ENCODE results near the gene SUCLG2. TPM values are rescaled to one million over a fixed set of nuclear protein-coding genes. Genes with fewer than 3 reads are reported as not detected.

Gene SUCLG2
- total and polyA plus RNA-seq, 10 of the 15 experiments (the other 5 are each of a cell fraction or from before 2014, with no cell fraction given) = 17.8 to 50.9 (median 37.2) TPM

DNA sequence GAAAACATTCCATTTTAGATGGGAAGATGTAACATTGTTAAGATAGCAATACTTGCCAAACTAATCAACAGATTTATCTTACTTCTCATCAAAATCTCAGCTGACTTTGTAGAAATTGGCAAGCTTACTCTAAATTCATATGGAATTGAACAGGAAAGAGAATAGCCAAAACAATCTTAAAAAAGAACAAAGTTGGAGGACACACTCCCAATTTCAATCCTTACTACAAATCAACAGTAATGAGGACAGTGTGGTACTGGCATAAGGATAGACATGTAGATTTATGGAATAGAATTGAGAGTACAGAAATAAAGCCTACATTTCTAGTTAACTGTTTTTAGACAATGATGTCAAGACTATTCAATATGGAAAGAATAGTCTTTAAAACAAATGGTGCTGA is 308.3 kb downstream of the SUCLG2 start:
- ChIA-PET CTCF (no interaction called here), POLR2A (no interaction called here), SMC1A (ENCODE audit: uncharacterized antibody, unreplicated experiment) (no interaction called here), RAD21 (ENCODE audit: unreplicated experiment) (no interaction called here)
- no peak for ATAC-seq
- in situ Hi-C loops (cut with MboI) = no loop called here
- Histone ChIP-seq H3K79me2 (ENCODE audit: control insufficient read depth, insufficient read depth, low read length) (no peaks in the 10 kb centered on the region), H2AFZ (ENCODE audit: control insufficient read depth, low read depth, low read length) (no peak overlapping the region), H3K9ac (ENCODE audit: control insufficient read depth, insufficient read depth, low read length) (no peak overlapping the region), H3K27me3 (replicated peaks in 1 of 2; ENCODE audit: control insufficient read depth in 2 of 2, insufficient read depth in 2 of 2, low read length in 1 of 2) (no peaks in the 10 kb centered on the region), H3K4me2 (ENCODE audit: control insufficient read depth, insufficient read depth) (no peak overlapping the region), H3K27ac (ENCODE audit: control insufficient read depth, insufficient read depth) (no peak overlapping the region), H4K20me1 (ENCODE audit: control insufficient read depth, insufficient read depth) (no peaks in the 10 kb centered on the region), H3K4me3 (no peak overlapping the region), H3K4me1 (ENCODE audit: control insufficient read depth, insufficient read depth, low read length) (peaks cover 7% of the 10 kb centered on the region), H3K9me3 (replicated peaks; ENCODE audit: control insufficient read depth, insufficient read depth, low read length) (no peaks in the 10 kb centered on the region), H3K36me3 (ENCODE audit: control insufficient read depth in 2 of 2, insufficient read depth in 2 of 2, low read length in 1 of 2) (no peaks in the 10 kb centered on the region)
- no peak for DNase-seq (ENCODE audit: low read depth, low spot score)
- intact Hi-C loops (cut with micrococcal nuclease; ENCODE audit: unreplicated experiment) = no loop called here
- BruUV-seq (replicated peaks) = no TSS peak
- FAIRE-seq = no peak
- no peak for TF ChIP-seq CREB1 (IDR thresholded peaks at IDR 0.05; ENCODE audit: low read depth)
- TF ChIP-seq IRF4 (IDR thresholded peaks at IDR 0.05; ENCODE audit: low read depth, low read length) = no peak
- TF ChIP-seq, protein P1, sequence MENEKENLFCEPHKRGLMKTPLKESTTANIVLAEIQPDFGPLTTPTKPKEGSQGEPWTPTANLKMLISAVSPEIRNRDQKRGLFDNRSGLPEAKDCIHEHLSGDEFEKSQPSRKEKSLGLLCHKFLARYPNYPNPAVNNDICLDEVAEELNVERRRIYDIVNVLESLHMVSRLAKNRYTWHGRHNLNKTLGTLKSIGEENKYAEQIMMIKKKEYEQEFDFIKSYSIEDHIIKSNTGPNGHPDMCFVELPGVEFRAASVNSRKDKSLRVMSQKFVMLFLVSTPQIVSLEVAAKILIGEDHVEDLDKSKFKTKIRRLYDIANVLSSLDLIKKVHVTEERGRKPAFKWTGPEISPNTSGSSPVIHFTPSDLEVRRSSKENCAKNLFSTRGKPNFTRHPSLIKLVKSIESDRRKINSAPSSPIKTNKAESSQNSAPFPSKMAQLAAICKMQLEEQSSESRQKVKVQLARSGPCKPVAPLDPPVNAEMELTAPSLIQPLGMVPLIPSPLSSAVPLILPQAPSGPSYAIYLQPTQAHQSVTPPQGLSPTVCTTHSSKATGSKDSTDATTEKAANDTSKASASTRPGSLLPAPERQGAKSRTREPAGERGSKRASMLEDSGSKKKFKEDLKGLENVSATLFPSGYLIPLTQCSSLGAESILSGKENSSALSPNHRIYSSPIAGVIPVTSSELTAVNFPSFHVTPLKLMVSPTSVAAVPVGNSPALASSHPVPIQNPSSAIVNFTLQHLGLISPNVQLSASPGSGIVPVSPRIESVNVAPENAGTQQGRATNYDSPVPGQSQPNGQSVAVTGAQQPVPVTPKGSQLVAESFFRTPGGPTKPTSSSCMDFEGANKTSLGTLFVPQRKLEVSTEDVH (IDR thresholded peaks at IDR 0.05; ENCODE audit: low read depth, partially characterized antibody) = no peak
- TF ChIP-seq SMARCA5 (IDR thresholded peaks at IDR 0.05) = no peak
- TF ChIP-seq DPF2 (IDR thresholded peaks at IDR 0.05) = no peak
- no peak for TF ChIP-seq NR2C1 (IDR thresholded peaks at IDR 0.05)

DNA sequence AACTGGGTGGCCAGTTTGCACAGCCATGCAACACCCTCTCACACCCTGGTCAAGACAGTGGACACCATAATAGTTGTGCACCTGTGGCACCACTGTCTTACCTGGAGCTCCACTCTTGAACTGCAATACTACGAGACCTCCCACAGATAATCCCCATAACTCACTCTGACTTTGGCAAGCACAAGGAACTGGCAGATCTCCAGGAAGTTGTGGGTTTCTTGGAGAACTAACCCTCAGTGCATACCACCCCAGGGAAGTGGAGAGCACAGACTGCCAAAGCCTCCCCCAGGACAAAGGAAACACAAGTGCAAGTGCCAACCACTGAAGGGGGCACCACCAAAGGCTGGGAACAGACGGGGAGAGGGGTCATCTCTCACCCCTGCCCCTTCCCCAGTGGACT is 318.6 kb downstream of the SUCLG2 start:
- no TSS peak for BruUV-seq (replicated peaks)
- TF ChIP-seq NR2C2 (IDR thresholded peaks at IDR 0.05; ENCODE audit: borderline replicate concordance, control insufficient read depth, insufficient read length, low read depth) = no peak
- TF ChIP-seq, protein P2, sequence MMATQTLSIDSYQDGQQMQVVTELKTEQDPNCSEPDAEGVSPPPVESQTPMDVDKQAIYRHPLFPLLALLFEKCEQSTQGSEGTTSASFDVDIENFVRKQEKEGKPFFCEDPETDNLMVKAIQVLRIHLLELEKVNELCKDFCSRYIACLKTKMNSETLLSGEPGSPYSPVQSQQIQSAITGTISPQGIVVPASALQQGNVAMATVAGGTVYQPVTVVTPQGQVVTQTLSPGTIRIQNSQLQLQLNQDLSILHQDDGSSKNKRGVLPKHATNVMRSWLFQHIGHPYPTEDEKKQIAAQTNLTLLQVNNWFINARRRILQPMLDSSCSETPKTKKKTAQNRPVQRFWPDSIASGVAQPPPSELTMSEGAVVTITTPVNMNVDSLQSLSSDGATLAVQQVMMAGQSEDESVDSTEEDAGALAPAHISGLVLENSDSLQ (IDR thresholded peaks at IDR 0.05) = no peak
- H3K9ac ChIP-seq (ENCODE audit: control insufficient read depth, insufficient read depth, low read length) = no peak overlapping the region
- H4K20me1 ChIP-seq (ENCODE audit: control insufficient read depth, insufficient read depth) = no peaks in the 10 kb centered on the region
- 0% methylated on average over 2 of the region's 2 CpGs for WGBS (ENCODE audit: insufficient coverage, insufficient replicate concordance, low lambda C conversion rate, missing lambda C conversion rate)
- H3K9me3 ChIP-seq (replicated peaks; ENCODE audit: control insufficient read depth, insufficient read depth, low read length) = no peaks in the 10 kb centered on the region; the same call in 2 of the 3 replicates
- ATAC-seq (no peak), DNase-seq (ENCODE audit: low read depth, low spot score) (no peak), FAIRE-seq (no peak)
- H3K27me3 ChIP-seq (replicated peaks in 1 of 2; ENCODE audit: control insufficient read depth in 2 of 2, insufficient read depth in 2 of 2, low read length in 1 of 2) = no peaks in the 10 kb centered on the region
- SMC1A ChIA-PET (ENCODE audit: uncharacterized antibody, unreplicated experiment) = no interaction called here
- no peaks in the 10 kb centered on the region for H3K4me1 ChIP-seq (ENCODE audit: control insufficient read depth, insufficient read depth, low read length)
- intact Hi-C loops (cut with micrococcal nuclease; ENCODE audit: unreplicated experiment) (no loop called here), in situ Hi-C loops (cut with MboI) (no loop called here)
- CTCF ChIA-PET = no interaction called here
- no peak overlapping the region for H3K4me3 ChIP-seq
- no peak overlapping the region for H3K27ac ChIP-seq (ENCODE audit: control insufficient read depth, insufficient read depth)
- POLR2A ChIA-PET = no interaction called here
- no peaks in the 10 kb centered on the region for H3K79me2 ChIP-seq (ENCODE audit: control insufficient read depth, insufficient read depth, low read length)
- H3K36me3 ChIP-seq (ENCODE audit: control insufficient read depth in 2 of 2, insufficient read depth in 2 of 2, low read length in 1 of 2) = no peaks in the 10 kb centered on the region
- no peak overlapping the region for H3K4me2 ChIP-seq (ENCODE audit: control insufficient read depth, insufficient read depth)
- RAD21 ChIA-PET (ENCODE audit: unreplicated experiment) = interaction anchor here (2.1 kb wide), 1 partner anchor 222 kb away, joined by 6 read pairs; no protein-coding TSS in a partner anchor
- H2AFZ ChIP-seq (ENCODE audit: control insufficient read depth, low read depth, low read length) = no peak overlapping the region
